Ovary (tissue), 9 donors: ENCODE data around the gene ARHGEF28. TPM values are rescaled to one million over a fixed set of nuclear protein-coding genes. Genes with fewer than 3 reads are reported as not detected.

Experiments used
- DNase-seq, 5 donors: peaks; one replicate each; pipeline ENCODE4 v3.0.0-alpha.2; 2019 to 2020
- H3K27ac ChIP-seq, 2 donors: fragments of 200-600 bp; one replicate each; pipeline versions ENCODE4 v1.5.1 to v1.8.0; 2019 to 2022
- H3K27me3 ChIP-seq: fragments of 200-600 bp; one replicate; pipeline ENCODE4 v1.8.0; 2022
- H3K36me3 ChIP-seq: fragments of 200-600 bp; sonication (generic); one replicate; pipeline ENCODE4 v1.5.1; 2019
- H3K4me1 ChIP-seq: one replicate; pipeline ENCODE4 v1.8.1; 2013; ENCODE audit warnings: mild to moderate bottlenecking, moderate library complexity; ENCODE audit not compliant: insufficient read depth
- H3K4me3 ChIP-seq: fragments of 200-600 bp; sonication (generic); one replicate; pipeline ENCODE4 v1.5.1; 2017
- H3K9me3 ChIP-seq, 2 donors: fragments of 200-600 bp in 1 of 2; sonication (generic) in 1 of 2; one replicate each; pipeline versions ENCODE4 v1.5.1 to v1.8.1; 2013 to 2019; ENCODE audit warnings: mild to moderate bottlenecking in 1 of 2, moderate library complexity in 1 of 2
- EP300 ChIP-seq: sonication (generic); formaldehyde crosslinking; IDR thresholded peaks from one replicate; pipeline ENCODE4 v1.6.1; 2017; ENCODE audit warnings: antibody characterized with exemption
- POLR2A ChIP-seq: fragments of 450-650 bp; IDR thresholded peaks from one replicate; pipeline ENCODE4 v1.6.1; 2017; ENCODE audit warnings: antibody characterized with exemption, mild to moderate bottlenecking, moderate library complexity
- WGBS, 3 donors: extraction: QIAGEN DNeasy Blood & Tissue Kit in 1 of 3; methylation state at CpG; one replicate each; pipeline versions ENCODE4 v1.1.5 to v1.1.7; 2013 to 2017; 5-methylcytosine and 5-hydroxymethylcytosine counted together
- intact Hi-C, 4 donors: fragments of 100-400 bp; cut with DNase I; formaldehyde crosslinking; loops; one replicate each; pipeline versions ENCODE4 v1.11.0 to v1.15.1; 2022 to 2023
- polyA plus RNA-seq, 2 donors: library from polyadenylated mRNA; stranded (reverse); fragments of 200-250 nt in 1 of 2; fragments of 350-450 nt in 1 of 2; fragmentation: Illumina TruSeq in 1 of 2; extraction: RNeasy Lipid Tissue Mini Kit (QIAGEN cat#74804) in 1 of 2; gene quantifications; one replicate each; pipeline ENCODE4 v1.2.3, GENCODE V29; 2013 to 2014
- total RNA-seq, 7 donors: library from RNA; depleted of rRNA in 2 of 7; stranded (reverse); fragments of >200 nt in 2 of 7; fragmentation: NEBNext Ultra II Directional in 3 of 7; extraction: Animal tissue kit (Norgen Biotek cat#: 25700) in 3 of 7; gene quantifications; one replicate each; pipeline versions ENCODE4 v1.1.0 to v1.2.4, GENCODE V29; 2016 to 2023
- TF ChIP-seq, protein P1 (sequence below), 3 donors: fragments of 450-650 bp in 2 of 3; fragments of 200-600 bp in 1 of 3; IDR thresholded peaks; one replicate each; pipeline versions ENCODE4 v1.5.1 to v1.8.0; 2016 to 2022; ENCODE audit warnings: antibody characterized with exemption in 3 of 3, mild to moderate bottlenecking in 1 of 3
- donor health status: DM: no; HTN: no; CAD: no; lungs with moderate emphysema.
- donor health status: DM: no; HTN: no; CAD: no.
- donor health status: Bipolar disorder and iron deficiency.
- donor health status: DM: yes; HTN: yes; CAD: no.
- donor health status: DM: no; HTN: no; CAD: no.
- donor health status: DM: yes; HTN: yes; CAD: no.

The ARHGEF28 gene
- total and polyA plus RNA-seq, 9 donors = 21.5 to 75.6 (median 35.0) TPM

DNA sequence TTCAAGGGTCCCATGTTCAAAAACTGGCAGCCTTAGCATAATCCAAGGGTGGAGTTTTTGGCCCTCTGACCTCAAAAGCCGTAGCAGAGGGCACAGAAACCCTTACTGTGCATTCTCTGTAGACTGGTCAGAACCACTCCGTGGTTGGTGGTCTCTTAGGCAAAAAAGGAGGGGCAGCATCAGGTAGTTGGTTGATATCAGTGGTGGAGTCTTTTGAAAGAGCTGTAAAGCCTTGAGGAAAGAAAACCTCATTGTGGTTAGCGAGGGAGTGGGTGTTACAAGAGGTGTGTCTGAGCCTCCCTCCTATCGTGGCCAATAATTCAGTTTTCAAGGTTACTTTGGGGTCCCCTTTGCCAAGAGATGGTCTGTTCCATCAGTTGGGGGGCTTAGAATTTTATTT, 40.9 kb downstream of the ARHGEF28 start:
- no peak overlapping the region for H3K27ac ChIP-seq
- H3K4me1 ChIP-seq = peaks cover 8% of the 10 kb centered on the region
- WGBS, 3 donors = 58 to 70% (median 67%) methylated on average over 4 of the region's 4 CpGs
- intact Hi-C loops = no loop called here
- no peak for DNase-seq
- TF ChIP-seq, protein P1, sequence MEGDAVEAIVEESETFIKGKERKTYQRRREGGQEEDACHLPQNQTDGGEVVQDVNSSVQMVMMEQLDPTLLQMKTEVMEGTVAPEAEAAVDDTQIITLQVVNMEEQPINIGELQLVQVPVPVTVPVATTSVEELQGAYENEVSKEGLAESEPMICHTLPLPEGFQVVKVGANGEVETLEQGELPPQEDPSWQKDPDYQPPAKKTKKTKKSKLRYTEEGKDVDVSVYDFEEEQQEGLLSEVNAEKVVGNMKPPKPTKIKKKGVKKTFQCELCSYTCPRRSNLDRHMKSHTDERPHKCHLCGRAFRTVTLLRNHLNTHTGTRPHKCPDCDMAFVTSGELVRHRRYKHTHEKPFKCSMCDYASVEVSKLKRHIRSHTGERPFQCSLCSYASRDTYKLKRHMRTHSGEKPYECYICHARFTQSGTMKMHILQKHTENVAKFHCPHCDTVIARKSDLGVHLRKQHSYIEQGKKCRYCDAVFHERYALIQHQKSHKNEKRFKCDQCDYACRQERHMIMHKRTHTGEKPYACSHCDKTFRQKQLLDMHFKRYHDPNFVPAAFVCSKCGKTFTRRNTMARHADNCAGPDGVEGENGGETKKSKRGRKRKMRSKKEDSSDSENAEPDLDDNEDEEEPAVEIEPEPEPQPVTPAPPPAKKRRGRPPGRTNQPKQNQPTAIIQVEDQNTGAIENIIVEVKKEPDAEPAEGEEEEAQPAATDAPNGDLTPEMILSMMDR (IDR thresholded peaks at IDR 0.05) = no peak
- H3K36me3 ChIP-seq = no peaks in the 10 kb centered on the region
- H3K4me3 ChIP-seq = no peak overlapping the region
- H3K27me3 ChIP-seq = no peaks in the 10 kb centered on the region
- no peaks in the 10 kb centered on the region for H3K9me3 ChIP-seq

DNA sequence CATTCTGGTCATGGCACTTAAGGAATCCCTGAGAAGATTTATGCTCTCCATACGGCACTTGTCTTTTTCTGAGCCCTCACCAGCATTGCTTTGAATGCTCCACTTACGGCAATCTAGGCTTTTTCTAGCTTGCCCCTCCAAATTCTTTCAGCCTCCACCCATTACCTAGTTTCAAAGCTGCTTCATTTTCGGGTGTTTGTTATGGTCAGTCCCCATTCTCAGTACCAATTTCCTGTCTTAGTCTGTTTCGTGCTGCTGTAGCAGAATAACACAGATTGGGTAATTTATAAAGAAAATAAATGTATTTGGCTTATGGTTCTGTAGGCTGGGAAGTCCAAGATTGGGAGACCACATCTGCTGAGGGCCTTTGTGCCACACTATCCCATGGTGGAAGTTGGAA, 42.0 kb downstream of the ARHGEF28 start:
- 65 to 88% (median 68%) methylated on average over 4 of the region's 4 CpGs for WGBS, 3 donors
- H3K27me3 ChIP-seq = no peaks in the 10 kb centered on the region
- H3K36me3 ChIP-seq = no peaks in the 10 kb centered on the region
- peaks cover 10% of the 10 kb centered on the region for H3K4me1 ChIP-seq
- H3K9me3 ChIP-seq = no peaks in the 10 kb centered on the region
- no peak overlapping the region for H3K4me3 ChIP-seq
- H3K27ac ChIP-seq = no peak overlapping the region
- TF ChIP-seq EP300 = no peak
- TF ChIP-seq POLR2A = no peak
- TF ChIP-seq, protein P1 (IDR thresholded peaks at IDR 0.05) = no peak
- DNase-seq = no peak
- intact Hi-C loops = no loop called here

DNA sequence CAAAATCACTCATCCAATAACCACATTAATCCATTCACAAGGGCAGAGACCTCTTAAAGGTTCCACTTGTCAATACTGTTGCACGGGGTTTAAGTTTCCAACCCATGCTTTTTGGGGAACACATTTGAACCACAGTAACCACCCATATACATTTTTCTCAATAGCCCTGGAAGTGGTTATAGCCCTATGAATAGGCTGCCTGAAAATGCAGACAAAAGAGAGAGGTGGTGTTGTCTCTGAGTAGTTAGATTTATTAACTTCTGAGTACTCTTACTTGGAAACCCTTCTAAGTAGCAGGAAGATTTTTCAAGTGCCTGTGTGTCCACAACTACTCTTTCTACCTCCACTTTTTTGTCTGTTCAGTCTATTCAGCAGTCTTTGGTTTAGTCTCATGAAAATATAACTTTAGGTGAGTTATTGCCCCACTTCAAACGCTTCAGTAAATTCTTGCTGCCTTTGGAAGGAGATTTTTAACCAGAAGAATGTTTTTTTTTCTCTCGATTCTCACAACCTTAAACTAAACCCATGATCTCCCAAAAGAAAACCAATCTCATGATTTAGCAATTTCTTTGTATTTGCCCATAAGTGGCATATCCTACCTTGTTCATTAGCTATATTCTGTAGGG, 42.6 kb downstream of the ARHGEF28 start:
- H3K4me3 ChIP-seq = no peak overlapping the region
- H3K27ac ChIP-seq = no peak overlapping the region
- DNase-seq = no peak
- TF ChIP-seq POLR2A (no peak), EP300 (no peak)
- TF ChIP-seq, protein P1 (IDR thresholded peaks at IDR 0.05) = no peak
- no peaks in the 10 kb centered on the region for H3K36me3 ChIP-seq
- H3K9me3 ChIP-seq = no peaks in the 10 kb centered on the region
- peaks cover 10% of the 10 kb centered on the region for H3K4me1 ChIP-seq
- 63 to 72% (median 68%) methylated on average over 3 of the region's 3 CpGs for WGBS, 3 donors
- intact Hi-C loops = no loop called here
- H3K27me3 ChIP-seq = no peaks in the 10 kb centered on the region

DNA sequence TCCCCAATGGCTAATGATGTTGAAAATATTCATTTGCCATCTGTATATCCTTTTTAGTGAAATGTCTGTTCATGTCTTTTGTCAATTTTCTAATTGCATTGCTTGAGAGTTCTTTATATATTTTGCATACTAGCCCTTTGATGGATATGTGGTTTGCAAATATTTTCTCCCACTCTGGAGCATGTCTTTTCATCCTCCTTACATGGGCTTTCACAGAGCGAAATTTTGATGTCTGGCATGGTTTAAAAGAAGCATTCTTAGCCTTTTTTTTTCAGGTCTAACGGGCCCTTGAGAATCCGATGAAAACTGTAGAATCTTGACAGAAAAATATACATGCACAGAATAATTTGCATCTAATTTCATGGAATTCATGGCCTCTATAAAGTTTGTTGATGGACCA, 44.7 kb downstream of the ARHGEF28 start:
- 81 to 94% (median 85%) methylated on average over 3 of the region's 3 CpGs for WGBS, 3 donors
- Histone ChIP-seq H3K4me1 (peaks cover 18% of the 10 kb centered on the region), H3K4me3 (no peak overlapping the region), H3K27ac (no peak overlapping the region), H3K36me3 (no peaks in the 10 kb centered on the region), H3K27me3 (no peaks in the 10 kb centered on the region), H3K9me3 (no peaks in the 10 kb centered on the region)
- intact Hi-C loops = no loop called here
- no peak for DNase-seq
- TF ChIP-seq POLR2A = no peak
- TF ChIP-seq, protein P1 (IDR thresholded peaks at IDR 0.05) = no peak
- no peak for TF ChIP-seq EP300
